OCI-M2 (cell line): ENCODE data around the gene NDUFAF5.

ENCODE experiments used
- DNase-seq: peaks from one replicate; lab custom pipeline; 2025; ENCODE audit not compliant: unreplicated experiment; lab: John Stamatoyannopoulos, UW

Gene NDUFAF5

DNA sequence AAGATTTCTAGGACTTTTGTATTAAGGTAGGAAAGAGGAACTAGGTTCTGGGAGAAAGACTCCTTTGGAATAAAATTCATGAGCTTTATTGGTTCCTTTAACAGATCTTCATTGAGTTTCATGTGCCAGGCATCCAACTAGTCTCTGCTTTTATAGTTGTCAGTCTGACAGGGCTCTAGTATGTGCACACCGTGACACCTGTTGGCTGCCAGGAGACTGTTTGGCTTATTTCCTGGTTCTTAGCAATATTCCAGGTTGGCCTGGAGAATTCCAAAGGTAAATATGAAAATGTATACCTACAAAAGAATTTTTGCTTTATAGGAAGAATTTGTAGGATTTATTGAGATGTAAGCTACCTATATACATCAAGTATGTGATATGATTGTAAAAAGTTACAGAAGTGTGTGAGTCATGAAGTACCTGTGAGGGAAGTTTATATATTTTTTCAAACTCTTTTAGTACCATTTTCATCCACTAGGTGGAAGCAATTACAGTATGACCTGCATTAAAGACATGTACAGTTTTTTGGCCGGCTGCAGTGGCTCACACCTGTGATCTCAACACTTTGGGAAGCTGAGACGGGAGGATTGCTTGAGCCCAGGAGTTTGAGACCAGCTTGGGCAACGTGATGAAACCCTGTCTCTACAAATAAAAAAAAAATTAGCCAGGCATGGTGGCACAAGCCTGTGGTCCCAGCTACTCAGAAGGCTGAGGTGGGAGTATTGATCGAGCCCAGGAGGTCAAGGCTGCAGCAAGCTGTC, 35.2 kb downstream of the NDUFAF5 start:
- DNase-seq, result no peak

DNA sequence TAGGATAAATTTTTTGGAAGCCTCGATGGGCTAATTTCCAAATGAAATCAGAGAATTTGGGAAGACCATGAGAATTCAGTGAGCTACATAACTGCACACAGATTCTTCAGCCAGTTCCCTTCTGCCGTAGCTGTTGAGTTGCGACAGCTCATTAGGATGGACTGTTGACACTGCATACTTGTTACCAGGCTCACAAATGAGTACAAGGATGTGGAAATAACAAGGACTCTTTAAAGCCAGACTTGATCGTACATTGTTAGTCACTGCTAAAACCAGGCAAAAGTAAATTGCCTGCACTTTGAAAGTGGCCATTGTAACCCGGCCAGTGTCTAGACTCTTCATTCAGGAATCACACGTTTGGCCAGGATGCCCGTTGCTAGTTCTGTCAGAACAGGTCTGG, 37.0 kb downstream of the NDUFAF5 start:
- DNase-seq, result no peak

- no peak for DNase-seq
Observed at GRCh38 chr20:13822459-13822858, 37.6 kb downstream of the NDUFAF5 start.

- DNase-seq, result no peak
Observed at GRCh38 chr20:13824459-13824858, 39.6 kb downstream of the NDUFAF5 start.

DNA sequence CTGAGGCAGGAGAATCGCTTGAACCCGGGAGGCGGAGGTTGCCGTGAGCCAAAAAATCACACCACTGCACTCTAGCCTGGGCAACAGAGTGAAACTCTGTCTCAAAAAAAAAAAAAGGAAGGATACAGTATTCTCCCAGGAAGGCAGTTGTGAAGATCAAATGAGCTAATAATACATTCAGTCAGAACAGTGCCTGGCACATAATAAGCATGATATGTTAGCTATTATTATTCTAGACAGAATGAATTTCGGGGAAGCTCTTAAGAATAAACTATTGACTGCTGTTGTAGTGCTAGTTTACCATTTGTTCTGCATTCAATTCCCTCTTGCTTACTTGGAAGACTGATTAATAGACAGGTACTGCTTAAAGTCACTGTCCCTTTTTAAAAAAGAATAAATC, 40.6 kb downstream of the NDUFAF5 start:
- DNase-seq, result no peak

GRCh38 chr20:13831476-13831875, 46.6 kb downstream of the NDUFAF5 start:
- DNase-seq, result no peak

DNA sequence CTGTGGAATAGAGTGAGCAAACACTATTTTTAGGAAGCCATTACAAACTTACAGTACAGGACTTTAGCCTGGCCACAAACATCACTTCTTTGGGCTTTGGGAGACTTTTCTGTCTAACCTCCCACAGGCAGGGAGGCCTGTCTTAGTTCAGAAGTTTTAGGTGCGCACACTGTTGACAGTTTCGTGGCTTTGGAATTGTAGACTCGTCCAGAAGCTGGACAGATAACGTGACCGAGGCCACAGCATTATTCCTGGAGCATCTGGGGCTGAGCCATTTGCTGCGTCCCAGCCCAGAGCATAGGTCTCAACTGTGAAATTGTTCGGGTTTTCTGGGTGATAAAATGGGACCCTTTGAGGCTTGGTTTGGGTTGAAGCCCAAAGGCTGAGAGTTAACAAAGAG, 53.8 kb downstream of the NDUFAF5 start:
- no peak for DNase-seq

DNA sequence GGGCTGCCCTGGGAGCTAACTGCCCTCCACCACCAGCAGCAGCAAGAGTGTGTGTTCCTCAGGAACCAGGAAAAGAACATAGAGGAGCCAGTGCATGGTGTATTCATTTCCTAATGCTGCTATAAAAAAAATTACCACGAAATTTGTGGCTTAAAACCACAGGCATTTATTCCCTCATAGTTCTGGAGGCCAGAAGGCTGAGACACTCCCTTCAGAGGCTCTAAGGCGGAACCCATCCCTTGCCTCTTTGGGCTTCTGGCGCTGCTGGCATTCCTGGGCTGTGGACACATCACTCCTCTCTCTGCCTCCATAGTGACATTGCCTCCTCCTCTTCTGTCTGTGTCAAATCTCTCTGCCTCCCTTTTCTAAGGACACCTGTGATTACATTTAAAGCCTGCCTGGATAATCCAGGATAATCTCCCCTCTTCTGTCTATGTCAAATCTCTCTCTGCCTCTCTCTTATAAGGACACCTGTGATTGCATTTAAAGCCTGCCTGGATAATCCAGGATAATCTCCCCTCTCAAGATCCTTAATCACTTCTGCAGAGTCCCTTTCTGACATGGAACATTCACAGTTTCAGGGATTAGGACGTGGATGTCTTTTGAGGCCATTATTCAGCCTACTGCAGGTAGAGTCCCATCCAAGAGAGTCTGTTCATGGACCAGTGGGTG, 54.7 kb downstream of the NDUFAF5 start:
- no peak for DNase-seq

GRCh38 chr20:13840093-13840465, 55.3 kb downstream of the NDUFAF5 start:
- DNase-seq, result no peak

GRCh38 chr20:13841206-13841605, 56.4 kb downstream of the NDUFAF5 start:
- DNase-seq, result no peak

GRCh38 chr20:13844296-13844695, 59.5 kb downstream of the NDUFAF5 start:
- DNase-seq, result no peak

- no peak for DNase-seq
Observed at GRCh38 chr20:13851279-13851678, 66.5 kb downstream of the NDUFAF5 start.

GRCh38 chr20:13852306-13852705, 67.5 kb downstream of the NDUFAF5 start:
- no peak for DNase-seq

DNA sequence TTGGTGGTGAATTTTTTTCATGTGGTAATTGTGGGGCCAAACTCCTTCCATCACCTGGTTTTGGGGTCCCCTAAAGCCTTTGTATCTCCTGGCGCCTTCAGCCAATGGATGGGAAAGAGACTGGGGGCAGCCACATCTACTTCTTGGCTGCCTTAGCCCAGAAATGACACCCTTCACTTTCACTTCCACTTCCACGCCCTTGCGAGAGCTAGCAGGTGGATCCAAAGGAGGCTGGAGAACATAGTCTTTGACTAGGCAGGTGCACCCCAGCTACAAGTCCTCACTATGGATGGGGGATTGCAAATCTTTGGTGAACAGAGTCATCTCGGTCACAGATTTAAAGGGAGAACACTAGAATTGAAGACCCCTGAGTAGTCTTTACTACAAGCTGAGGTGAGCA, 70.8 kb downstream of the NDUFAF5 start:
- DNase-seq, result no peak

- DNase-seq, result no peak
Observed at GRCh38 chr20:13856354-13856753, 71.5 kb downstream of the NDUFAF5 start.

- DNase-seq, result no peak
Observed at GRCh38 chr20:13857304-13857703, 72.5 kb downstream of the NDUFAF5 start.

GRCh38 chr20:13857961-13858360, 73.1 kb downstream of the NDUFAF5 start:
- DNase-seq, result no peak

DNA sequence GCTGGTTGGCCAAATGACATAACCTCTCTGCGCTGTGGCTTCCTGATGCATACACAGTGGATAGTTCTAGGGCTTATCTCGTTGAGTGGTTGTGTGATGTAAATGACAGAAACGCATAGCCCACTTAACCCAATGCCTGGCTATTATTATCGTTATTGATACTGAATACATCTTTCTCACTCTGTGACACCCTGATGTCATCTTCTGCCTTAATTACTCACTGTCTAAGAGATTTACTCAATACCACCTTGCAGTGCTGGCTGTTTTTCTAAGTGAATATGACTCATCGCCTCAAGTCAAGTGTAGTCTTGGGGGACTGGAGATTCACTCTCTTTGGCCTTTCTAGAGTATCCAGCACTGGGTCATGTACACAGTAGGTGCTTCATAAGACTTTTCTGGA, 73.6 kb downstream of the NDUFAF5 start:
- DNase-seq, result no peak

GRCh38 chr20:13858871-13859270, 74.0 kb downstream of the NDUFAF5 start:
- DNase-seq, result no peak

- no peak for DNase-seq
Observed at GRCh38 chr20:13862245-13862644, 77.4 kb downstream of the NDUFAF5 start.

GRCh38 chr20:13863244-13863643, 78.4 kb downstream of the NDUFAF5 start:
- DNase-seq, result no peak

GRCh38 chr20:13865156-13865555, 80.3 kb downstream of the NDUFAF5 start:
- DNase-seq, result no peak
